Fibroblast of villous mesenchyme (primary cell): ENCODE measurements around the gene PIGM. TPM values are rescaled to one million over a fixed set of nuclear protein-coding genes. Genes with fewer than 3 reads are reported as not detected.

Experiments used
- DNase-seq: peaks from one replicate; pipeline ENCODE4 v3.0.0-alpha.2; 2010; ENCODE audit warnings: low read depth
- H3K4me3 ChIP-seq: 2 replicates; pipeline ENCODE4 v1.5.1; 2011; ENCODE audit warnings: low read depth, mild to moderate bottlenecking, low read length
- CTCF ChIP-seq: IDR thresholded peaks from 2 replicates; pipeline ENCODE4 v1.5.1; 2012; ENCODE audit warnings: low read depth, mild to moderate bottlenecking, low read length; ENCODE audit not compliant: insufficient read depth
- total RNA-seq: library from RNA; depleted of rRNA; stranded (reverse); fragments of >200 nt; gene quantifications from 2 replicates; pipeline ENCODE4 v1.2.3, GENCODE V29; 2012

PIGM gene
- total RNA-seq, 1 donor, result 6.0 TPM

- H3K4me3 ChIP-seq, result no peak overlapping the region
- no peak for DNase-seq
- no peak for TF ChIP-seq CTCF
Measured at GRCh38 chr1:160076295-160076694, 44.5 kb upstream of the PIGM start.

- H3K4me3 ChIP-seq, result no peak overlapping the region
- no peak for TF ChIP-seq CTCF
- no peak for DNase-seq
Measured at GRCh38 chr1:160075836-160076235, 44.0 kb upstream of the PIGM start.

GRCh38 chr1:160074865-160075264, 43.1 kb upstream of the PIGM start:
- TF ChIP-seq CTCF, result no peak
- no peak overlapping the region for H3K4me3 ChIP-seq
- DNase-seq, result no peak

- DNase-seq, result no peak
- TF ChIP-seq CTCF, result no peak
Measured at GRCh38 chr1:160071289-160071688, 39.5 kb upstream of the PIGM start.

GRCh38 chr1:160070243-160071163, 38.7 kb upstream of the PIGM start:
- peak; percentile 51 for DNase-seq
- H3K4me3 ChIP-seq, result peak overlapping the region; percentile 65
- TF ChIP-seq CTCF, result no peak

More at GRCh38 chr1:160071289-160071688, 39.5 kb upstream of the PIGM start:
- H3K4me3 ChIP-seq, result no peak overlapping the region

GRCh38 chr1:160069460-160070231, 37.9 kb upstream of the PIGM start, which contains the start of gene KCNJ10:
TSS of gene KCNJ10 (minus strand) at chr1:160070160. CDS start at chr1:160042532, 27,628 bp downstream.
- peak within 1 kb of the TSS; percentile 65 for H3K4me3 ChIP-seq
- DNase-seq, result no peak
- TF ChIP-seq CTCF, result no peak
